K562 (cell line): ENCODE data around the gene SARS1. TPM values are rescaled to one million over a fixed set of nuclear protein-coding genes. Genes with fewer than 3 reads are reported as not detected.
A peak's percentile ranks its signal among the peaks of the same experiment; 100 is the strongest.

Source experiments
- BHLHE40 ChIP-seq: IDR thresholded peaks from 2 replicates; pipeline ENCODE4 v1.6.1; 2011; ENCODE audit warnings: low read length, improper control_type of control experiment
- ELF2 ChIP-seq: fragments of 250-450 bp; sonication (Bioruptor Pico); IDR thresholded peaks from 2 replicates; pipeline ENCODE4 v1.5.0; 2021; ENCODE audit warnings: mild to moderate bottlenecking
- ETV1 ChIP-seq: fragments of 450-650 bp; conservative IDR thresholded peaks from 2 replicates; pipeline ENCODE4 v1.6.1; 2016; ENCODE audit warnings: missing genetic modification characterization, control low read depth, low read depth, missing compliant biosample characterization
- FOXJ2 ChIP-seq: fragments of 200-800 bp; sonication (Bioruptor generic); IDR thresholded peaks from 2 replicates; pipeline ENCODE4 v1.6.1; 2016; ENCODE audit warnings: missing genetic modification characterization, missing compliant biosample characterization
- KDM5B ChIP-seq: fragments of 200-600 bp; sonication (generic); IDR thresholded peaks from 2 replicates; pipeline ENCODE4 v1.6.1; 2012; ENCODE audit warnings: low read depth, mild to moderate bottlenecking, moderate library complexity, low read length, control low read depth, inconsistent platforms; ENCODE audit not compliant: insufficient replicate concordance
- MTA3 ChIP-seq: fragments of 450-650 bp; formaldehyde crosslinking; IDR thresholded peaks from 2 replicates; pipeline ENCODE4 v1.6.1; 2017; ENCODE audit warnings: mild to moderate bottlenecking, borderline replicate concordance
- NCOA4 ChIP-seq: fragments of 450-650 bp; IDR thresholded peaks from 2 replicates; pipeline ENCODE4 v1.6.1; 2018; ENCODE audit warnings: mild to moderate bottlenecking; ENCODE audit not compliant: partially characterized antibody
- NCOA6 ChIP-seq: fragments of 450-650 bp; IDR thresholded peaks from 2 replicates; pipeline ENCODE4 v1.6.1; 2017; ENCODE audit warnings: mild to moderate bottlenecking
- POLR2H ChIP-seq: IDR thresholded peaks from 2 replicates; pipeline ENCODE4 v1.6.1; 2016; ENCODE audit warnings: missing genetic modification characterization, low read depth, mild to moderate bottlenecking, control low read depth, missing compliant biosample characterization, moderate library complexity
- SRSF7 ChIP-seq: fragments of 200-400 bp; formaldehyde crosslinking; optimal IDR thresholded peaks from 2 replicates; pipeline ENCODE3; 2017; ENCODE audit warnings: mild to moderate bottlenecking, low read depth, low read length
- ZC3H8 ChIP-seq: fragments of 450-650 bp; IDR thresholded peaks from 2 replicates; pipeline ENCODE4 v1.6.1; 2017
- ZNF140 ChIP-seq: fragments of 250-450 bp; sonication (Bioruptor Pico); IDR thresholded peaks from 2 replicates; pipeline ENCODE4 v1.8.0; 2021; ENCODE audit warnings: moderate library complexity, mild to moderate bottlenecking, inconsistent platforms
- polyA plus RNA-seq, 8 experiments: library from polyadenylated mRNA; depleted of rRNA in 4 of 8; stranded (reverse) in 5 of 8; unstranded in 3 of 8; fragments of >200 nt; fragmentation: Nextera tagmentation in 2 of 8; fragmentation: Illumina TruSeq in 1 of 8; extraction: Ambion mirVana in 2 of 8; extraction: Trizol in 1 of 8; gene quantifications; 2 replicates each; pipeline versions ENCODE4 v1.2.1 to v1.2.3, GENCODE V29; 2011 to 2014; ENCODE audit warnings: inconsistent platforms in 1 of 8, missing spikeins in 1 of 8
- total RNA-seq, 7 experiments: library from RNA; depleted of rRNA in 6 of 7; stranded (reverse); fragments of >200 nt in 6 of 7; fragmentation: Illumina TruSeq in 2 of 7; extraction: Trizol in 2 of 7; gene quantifications; 2 replicates each; pipeline versions ENCODE4 v1.2.1 to v1.2.3, GENCODE V29; 2011 to 2021; ENCODE audit warnings: low replicate concordance in 1 of 7
- TF ChIP-seq, protein P1 (sequence below): fragments of 200-400 bp; formaldehyde crosslinking; IDR thresholded peaks from 2 replicates; pipeline ENCODE4 v1.6.1; 2017; ENCODE audit warnings: mild to moderate bottlenecking, low read depth, low read length, moderate library complexity
- TF ChIP-seq, protein P2 (sequence below): fragments of 450-650 bp; formaldehyde crosslinking; IDR thresholded peaks from 2 replicates; pipeline ENCODE4 v1.4.0; 2020; ENCODE audit warnings: mild to moderate bottlenecking, moderate library complexity
- TF ChIP-seq, protein P3 (sequence below): fragments of 250-450 bp; sonication (Bioruptor Pico); IDR thresholded peaks from 2 replicates; pipeline ENCODE4 v1.8.0; 2022; ENCODE audit warnings: inconsistent platforms, mild to moderate bottlenecking, moderate library complexity, borderline replicate concordance
- TF ChIP-seq, protein P4 (sequence below): sonication (generic); formaldehyde crosslinking; IDR thresholded peaks from 2 replicates; pipeline ENCODE4 v1.8.1; 2023; ENCODE audit warnings: mild to moderate bottlenecking, missing genetic modification reagents, moderate library complexity
- TF ChIP-seq, protein P5 (sequence below): sonication (generic); formaldehyde crosslinking; IDR thresholded peaks from 2 replicates; pipeline ENCODE4 v1.8.0; 2023; ENCODE audit warnings: mild to moderate bottlenecking, missing genetic modification reagents

SARS1 gene
- total and polyA plus RNA-seq, 9 of the 15 experiments (the other 6 are each of a cell fraction or from before 2014, with no cell fraction given): 221 to 623 (median 254) TPM

DNA sequence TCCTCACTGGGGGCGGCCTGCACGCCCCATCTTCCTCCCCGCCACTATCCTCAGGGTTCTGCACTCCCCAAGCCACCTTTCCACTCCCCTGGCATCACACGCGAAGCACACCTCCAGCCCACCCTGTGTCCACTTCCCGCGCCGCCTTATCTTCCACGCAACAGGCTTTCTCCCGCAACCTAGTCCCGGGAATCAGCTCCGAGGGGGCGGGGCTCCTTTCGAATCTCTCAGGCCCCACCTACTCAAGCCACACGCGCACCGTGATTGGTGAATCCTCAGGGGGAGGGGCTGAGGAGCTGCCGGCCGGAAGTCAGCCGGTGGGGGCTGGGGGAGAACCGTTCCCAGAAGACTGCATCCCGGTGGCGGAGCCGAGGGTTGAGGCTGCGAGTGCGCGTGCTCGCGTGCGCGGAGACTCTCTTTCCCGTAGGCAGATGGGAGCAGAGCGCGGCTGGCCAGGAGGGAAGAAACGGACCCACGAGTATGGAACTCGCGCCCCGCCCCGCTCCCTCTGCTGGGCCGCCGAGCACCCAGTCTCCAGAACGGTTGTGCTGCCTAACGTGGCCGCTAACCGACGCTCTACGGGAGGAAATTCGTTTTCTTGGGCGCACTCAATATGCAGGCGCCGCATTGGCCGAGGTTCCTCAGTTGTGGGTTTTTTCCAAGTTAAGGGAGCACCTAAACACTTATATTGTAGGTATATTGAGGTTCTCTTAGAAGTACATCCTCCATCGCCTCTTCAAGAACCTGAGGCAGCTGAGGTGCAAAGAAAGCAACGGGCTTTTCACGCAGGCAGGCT, 69.4 kb downstream of the SARS1 start, which contains the start of gene PSRC1 (continued):
- TF ChIP-seq ETV1 (tag) (peak; percentile 98), FOXJ2 (tag) (no peak; the same call in 1 of the 2 replicates), ZC3H8 (no peak), MTA3 (peak; percentile 81; the same call in 1 of the 2 replicates), NCOA4 (no peak), POLR2H (tag) (peak; percentile 80), SRSF7 (no peak), BHLHE40 (peak; percentile 77), ZNF140 (no peak), NCOA6 (no peak), ELF2 (CRISPR knock-in tag) (no peak), KDM5B (peak; percentile 90)
- TF ChIP-seq, protein P1, sequence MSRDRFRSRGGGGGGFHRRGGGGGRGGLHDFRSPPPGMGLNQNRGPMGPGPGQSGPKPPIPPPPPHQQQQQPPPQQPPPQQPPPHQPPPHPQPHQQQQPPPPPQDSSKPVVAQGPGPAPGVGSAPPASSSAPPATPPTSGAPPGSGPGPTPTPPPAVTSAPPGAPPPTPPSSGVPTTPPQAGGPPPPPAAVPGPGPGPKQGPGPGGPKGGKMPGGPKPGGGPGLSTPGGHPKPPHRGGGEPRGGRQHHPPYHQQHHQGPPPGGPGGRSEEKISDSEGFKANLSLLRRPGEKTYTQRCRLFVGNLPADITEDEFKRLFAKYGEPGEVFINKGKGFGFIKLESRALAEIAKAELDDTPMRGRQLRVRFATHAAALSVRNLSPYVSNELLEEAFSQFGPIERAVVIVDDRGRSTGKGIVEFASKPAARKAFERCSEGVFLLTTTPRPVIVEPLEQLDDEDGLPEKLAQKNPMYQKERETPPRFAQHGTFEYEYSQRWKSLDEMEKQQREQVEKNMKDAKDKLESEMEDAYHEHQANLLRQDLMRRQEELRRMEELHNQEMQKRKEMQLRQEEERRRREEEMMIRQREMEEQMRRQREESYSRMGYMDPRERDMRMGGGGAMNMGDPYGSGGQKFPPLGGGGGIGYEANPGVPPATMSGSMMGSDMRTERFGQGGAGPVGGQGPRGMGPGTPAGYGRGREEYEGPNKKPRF: no peak
- TF ChIP-seq, protein P2, sequence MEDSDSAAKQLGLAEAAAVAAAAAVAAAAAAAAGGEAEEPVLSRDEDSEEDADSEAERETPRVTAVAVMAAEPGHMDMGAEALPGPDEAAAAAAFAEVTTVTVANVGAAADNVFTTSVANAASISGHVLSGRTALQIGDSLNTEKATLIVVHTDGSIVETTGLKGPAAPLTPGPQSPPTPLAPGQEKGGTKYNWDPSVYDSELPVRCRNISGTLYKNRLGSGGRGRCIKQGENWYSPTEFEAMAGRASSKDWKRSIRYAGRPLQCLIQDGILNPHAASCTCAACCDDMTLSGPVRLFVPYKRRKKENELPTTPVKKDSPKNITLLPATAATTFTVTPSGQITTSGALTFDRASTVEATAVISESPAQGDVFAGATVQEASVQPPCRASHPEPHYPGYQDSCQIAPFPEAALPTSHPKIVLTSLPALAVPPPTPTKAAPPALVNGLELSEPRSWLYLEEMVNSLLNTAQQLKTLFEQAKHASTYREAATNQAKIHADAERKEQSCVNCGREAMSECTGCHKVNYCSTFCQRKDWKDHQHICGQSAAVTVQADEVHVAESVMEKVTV (CRISPR knock-in tag): peak; percentile 52
- TF ChIP-seq, protein P3, sequence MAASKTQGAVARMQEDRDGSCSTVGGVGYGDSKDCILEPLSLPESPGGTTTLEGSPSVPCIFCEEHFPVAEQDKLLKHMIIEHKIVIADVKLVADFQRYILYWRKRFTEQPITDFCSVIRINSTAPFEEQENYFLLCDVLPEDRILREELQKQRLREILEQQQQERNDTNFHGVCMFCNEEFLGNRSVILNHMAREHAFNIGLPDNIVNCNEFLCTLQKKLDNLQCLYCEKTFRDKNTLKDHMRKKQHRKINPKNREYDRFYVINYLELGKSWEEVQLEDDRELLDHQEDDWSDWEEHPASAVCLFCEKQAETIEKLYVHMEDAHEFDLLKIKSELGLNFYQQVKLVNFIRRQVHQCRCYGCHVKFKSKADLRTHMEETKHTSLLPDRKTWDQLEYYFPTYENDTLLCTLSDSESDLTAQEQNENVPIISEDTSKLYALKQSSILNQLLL: no peak
- TF ChIP-seq, protein P4, sequence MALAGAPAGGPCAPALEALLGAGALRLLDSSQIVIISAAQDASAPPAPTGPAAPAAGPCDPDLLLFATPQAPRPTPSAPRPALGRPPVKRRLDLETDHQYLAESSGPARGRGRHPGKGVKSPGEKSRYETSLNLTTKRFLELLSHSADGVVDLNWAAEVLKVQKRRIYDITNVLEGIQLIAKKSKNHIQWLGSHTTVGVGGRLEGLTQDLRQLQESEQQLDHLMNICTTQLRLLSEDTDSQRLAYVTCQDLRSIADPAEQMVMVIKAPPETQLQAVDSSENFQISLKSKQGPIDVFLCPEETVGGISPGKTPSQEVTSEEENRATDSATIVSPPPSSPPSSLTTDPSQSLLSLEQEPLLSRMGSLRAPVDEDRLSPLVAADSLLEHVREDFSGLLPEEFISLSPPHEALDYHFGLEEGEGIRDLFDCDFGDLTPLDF (CRISPR knock-in tag): 0 out of 2 replicates have a peak, but pooled peaks have one; percentile 58
- TF ChIP-seq, protein P5, sequence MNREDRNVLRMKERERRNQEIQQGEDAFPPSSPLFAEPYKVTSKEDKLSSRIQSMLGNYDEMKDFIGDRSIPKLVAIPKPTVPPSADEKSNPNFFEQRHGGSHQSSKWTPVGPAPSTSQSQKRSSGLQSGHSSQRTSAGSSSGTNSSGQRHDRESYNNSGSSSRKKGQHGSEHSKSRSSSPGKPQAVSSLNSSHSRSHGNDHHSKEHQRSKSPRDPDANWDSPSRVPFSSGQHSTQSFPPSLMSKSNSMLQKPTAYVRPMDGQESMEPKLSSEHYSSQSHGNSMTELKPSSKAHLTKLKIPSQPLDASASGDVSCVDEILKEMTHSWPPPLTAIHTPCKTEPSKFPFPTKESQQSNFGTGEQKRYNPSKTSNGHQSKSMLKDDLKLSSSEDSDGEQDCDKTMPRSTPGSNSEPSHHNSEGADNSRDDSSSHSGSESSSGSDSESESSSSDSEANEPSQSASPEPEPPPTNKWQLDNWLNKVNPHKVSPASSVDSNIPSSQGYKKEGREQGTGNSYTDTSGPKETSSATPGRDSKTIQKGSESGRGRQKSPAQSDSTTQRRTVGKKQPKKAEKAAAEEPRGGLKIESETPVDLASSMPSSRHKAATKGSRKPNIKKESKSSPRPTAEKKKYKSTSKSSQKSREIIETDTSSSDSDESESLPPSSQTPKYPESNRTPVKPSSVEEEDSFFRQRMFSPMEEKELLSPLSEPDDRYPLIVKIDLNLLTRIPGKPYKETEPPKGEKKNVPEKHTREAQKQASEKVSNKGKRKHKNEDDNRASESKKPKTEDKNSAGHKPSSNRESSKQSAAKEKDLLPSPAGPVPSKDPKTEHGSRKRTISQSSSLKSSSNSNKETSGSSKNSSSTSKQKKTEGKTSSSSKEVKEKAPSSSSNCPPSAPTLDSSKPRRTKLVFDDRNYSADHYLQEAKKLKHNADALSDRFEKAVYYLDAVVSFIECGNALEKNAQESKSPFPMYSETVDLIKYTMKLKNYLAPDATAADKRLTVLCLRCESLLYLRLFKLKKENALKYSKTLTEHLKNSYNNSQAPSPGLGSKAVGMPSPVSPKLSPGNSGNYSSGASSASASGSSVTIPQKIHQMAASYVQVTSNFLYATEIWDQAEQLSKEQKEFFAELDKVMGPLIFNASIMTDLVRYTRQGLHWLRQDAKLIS (CRISPR knock-in tag): peak; percentile 74; the same call in 1 of the 2 replicates
